Measurements from ENCODE around the gene MOB1B.

The MOB1B gene

DNA sequence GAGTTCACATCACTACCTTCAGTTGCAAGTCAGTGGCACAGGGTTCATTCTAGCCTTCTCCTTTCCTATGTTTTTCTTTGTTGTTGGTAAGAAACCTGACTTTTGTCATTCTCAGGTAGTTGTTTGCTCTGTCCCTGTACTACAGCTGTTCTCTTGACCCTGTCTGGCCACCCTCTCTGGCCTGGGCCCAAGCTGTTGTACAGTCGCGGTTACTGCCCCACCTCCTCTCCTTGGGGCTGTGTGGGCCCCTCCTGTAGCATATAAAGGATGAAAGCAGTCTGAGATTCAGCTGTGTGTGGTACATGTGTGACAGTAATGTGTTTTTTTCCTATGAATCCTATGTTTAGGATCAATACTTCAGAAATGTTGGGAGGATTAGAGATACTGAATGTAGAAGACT lies 12.5 kb downstream of the MOB1B start:
- no peak for DNase-seq (ENCODE audit: low read depth in 2 of 2)

DNA sequence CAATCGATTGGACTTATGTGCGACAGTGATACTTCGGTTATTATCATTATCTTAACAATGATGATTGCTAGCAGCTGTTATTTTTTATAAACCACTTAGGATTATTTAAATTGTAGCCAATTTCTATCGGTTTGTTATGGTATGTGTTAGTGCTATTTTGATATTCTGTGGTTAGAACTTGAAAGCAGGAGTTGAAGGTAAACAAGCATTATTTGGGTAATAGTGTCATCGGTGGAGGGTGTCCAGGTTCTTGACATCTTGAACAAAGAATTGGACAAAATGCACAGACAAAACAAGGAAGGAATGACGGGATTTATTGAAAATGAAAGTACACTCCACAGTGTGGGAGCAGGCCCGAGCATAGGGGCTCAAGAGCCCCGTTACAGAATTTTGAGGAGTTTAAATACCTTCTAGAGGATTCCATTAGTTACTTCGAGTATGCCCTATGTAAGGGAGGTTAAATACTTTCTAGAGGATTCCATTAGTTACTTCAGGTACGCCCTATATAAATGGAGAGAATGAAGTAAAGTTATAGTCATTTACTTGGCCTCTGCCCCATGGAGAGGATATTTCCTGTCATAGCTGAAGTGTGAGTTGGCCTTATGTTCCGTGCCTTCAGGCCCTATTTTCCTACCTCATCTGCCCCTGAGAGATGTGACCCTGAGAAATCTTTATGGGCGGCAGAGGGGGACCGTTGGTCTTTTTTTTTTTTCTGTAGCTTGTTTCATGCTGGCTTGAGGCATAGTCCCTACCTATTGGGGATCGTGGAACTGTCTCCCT lies 13.1 kb downstream of the MOB1B start:
- no peak for DNase-seq (ENCODE audit: low read depth in 2 of 2)

- DNase-seq (ENCODE audit: low read depth in 2 of 2): no peak
Measured at GRCh38 chr4:70915874-70916559, 13.8 kb downstream of the MOB1B start.

GRCh38 chr4:70920592-70920991 lies 18.4 kb downstream of the MOB1B start:
- DNase-seq (ENCODE audit: low read depth in 2 of 2): no peak

GRCh38 chr4:70925418-70925817 lies 23.2 kb downstream of the MOB1B start:
- no peak for DNase-seq (ENCODE audit: low read depth in 2 of 2)

GRCh38 chr4:70925899-70926635 lies 23.9 kb downstream of the MOB1B start:
- DNase-seq (ENCODE audit: low read depth in 2 of 2): no peak

DNA sequence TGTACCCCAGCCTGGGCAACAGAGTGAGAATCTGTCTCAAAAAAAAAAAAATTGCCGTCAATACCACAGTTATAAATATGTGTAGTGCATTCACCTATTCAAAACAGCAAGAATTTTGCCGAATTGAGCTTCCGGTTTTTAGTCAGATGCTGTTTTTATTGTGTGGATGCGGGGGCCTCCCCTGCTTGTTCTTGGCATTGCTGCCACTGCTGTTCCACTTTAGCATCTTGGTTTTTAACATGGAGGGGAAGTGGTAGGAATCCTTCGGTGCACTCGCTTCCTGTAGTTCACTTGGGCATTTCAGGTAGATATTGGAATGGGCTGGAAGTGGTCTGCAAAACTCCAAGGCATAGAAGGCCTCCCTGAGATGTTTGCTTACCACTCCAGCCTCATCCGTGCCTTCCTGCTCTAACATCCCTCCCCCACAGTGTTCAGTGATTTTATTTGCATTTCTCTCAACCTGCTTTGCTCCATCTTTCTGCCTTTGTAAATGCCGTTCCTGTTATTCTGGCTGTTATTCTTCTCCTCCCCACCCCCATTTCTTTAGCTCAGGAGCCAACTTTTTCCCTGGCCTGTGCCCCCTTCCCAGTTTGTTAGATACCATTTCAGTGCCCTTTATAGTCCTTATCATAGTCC lies 25.5 kb downstream of the MOB1B start:
- no peak for DNase-seq (ENCODE audit: low read depth in 2 of 2)

DNA sequence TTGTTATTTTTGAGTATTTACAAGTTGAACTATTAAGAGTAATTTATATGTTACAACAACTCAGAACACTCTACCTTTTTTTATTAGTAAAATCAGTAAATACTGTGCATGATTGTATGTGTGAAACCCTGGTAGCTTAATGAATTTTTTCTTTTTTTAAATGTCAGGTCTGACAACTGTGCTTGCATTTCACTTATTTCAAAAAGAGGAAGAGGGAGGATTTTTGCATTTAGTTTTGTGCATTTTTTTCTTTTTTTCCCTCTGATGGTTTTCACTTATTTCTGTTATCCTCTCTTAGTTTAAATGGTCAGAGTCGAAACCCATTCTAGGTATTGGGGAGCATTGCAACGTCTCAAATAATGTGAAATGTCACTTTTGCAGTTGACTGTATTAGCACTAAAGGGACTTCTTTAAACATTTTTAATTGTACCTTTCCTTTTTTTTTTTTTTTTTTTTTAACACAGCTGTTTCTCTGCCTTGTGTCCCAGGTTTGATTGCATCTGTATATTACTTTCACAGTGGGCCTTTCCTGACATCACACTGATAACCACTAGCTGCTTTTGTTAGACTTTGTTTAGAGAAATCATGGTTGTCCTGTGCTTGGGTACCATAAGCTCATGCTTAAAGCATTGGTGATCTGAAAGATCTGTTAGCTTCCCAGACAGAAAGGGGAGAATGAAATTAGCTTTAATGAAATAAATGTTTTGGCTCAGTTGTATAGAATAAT lies 28.5 kb downstream of the MOB1B start:
- no peak for DNase-seq (ENCODE audit: low read depth in 2 of 2)

DNA sequence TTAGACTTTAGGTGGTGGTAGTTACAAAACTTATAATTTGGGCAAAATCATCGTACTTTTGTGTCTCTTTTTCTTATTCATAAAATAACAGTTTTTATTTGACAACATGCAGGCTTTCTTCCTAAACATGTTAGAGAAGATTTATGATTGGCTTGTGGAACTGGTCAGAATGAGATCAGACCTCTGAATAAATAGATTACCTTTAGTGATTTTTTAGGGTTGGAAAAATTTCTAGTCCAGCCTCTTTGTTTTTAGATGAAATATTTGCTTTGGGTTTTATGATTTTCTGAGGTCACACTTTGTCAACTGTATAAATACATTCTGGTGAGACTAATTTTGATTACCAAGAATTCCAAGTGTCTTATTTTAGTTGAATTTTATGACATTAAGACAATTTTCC lies 29.2 kb downstream of the MOB1B start:
- no peak for DNase-seq (ENCODE audit: low read depth in 2 of 2)

- DNase-seq (ENCODE audit: low read depth in 2 of 2): no peak
Measured at GRCh38 chr4:70932984-70933383, 30.8 kb downstream of the MOB1B start.

DNA sequence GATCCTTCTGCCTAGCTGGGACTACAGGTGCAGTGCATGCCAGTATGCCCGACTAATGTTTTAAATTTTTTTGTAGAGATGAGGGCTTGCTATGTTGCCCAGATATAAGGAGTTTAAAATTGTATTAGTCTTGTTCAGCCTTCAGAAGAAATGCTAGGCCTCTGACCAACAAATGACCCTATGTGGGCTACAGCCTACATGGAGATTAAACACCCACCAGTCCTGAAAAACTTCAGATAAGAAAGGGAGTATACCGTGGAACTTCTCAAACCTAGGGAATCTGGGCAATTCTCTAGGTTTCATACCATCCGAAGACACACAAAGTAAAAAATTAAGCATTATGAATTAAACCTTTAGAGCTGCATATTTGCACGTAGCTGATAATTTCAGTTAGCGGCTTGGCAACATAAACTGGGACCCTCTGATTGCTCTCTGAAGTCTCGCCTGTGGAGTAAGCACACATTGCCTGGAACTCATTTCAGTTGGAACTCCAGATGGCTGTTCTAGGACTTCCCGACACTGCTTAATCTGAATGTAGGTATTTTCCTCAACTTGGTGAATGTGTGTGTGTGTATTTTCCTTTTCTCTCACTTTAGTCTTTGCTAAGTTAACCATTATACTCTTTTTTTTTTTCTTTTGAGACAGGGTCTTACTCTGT lies 33.0 kb downstream of the MOB1B start:
- DNase-seq (ENCODE audit: low read depth in 2 of 2): no peak

- no peak for DNase-seq (ENCODE audit: low read depth in 2 of 2)
Measured at GRCh38 chr4:70936200-70936787, 34.1 kb downstream of the MOB1B start.

DNA sequence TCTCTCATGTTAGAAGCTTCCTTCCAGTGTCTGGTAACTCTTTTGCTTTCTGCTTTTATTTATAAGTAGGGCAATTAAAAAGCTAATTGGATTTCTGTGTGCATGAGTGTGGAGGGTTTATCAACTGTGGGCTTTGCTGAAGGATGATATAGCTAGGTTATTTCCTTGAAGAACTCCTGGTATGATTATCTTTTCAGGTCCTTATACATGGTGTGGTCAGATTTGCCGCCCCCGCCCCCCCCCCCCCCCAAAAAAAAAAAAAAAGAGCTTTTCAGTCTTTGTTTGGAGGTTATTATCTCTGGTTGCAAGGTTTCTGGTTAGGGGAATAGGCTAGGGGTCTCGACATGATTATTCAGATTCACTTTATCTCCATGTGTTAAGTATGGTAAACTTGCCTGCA lies 35.9 kb downstream of the MOB1B start:
- no peak for DNase-seq (ENCODE audit: low read depth in 2 of 2)

- DNase-seq (ENCODE audit: low read depth in 2 of 2): no peak
Measured at GRCh38 chr4:70940134-70940533, 38.0 kb downstream of the MOB1B start.

GRCh38 chr4:70943114-70943513 lies 40.9 kb downstream of the MOB1B start:
- DNase-seq (ENCODE audit: low read depth in 2 of 2): no peak

DNA sequence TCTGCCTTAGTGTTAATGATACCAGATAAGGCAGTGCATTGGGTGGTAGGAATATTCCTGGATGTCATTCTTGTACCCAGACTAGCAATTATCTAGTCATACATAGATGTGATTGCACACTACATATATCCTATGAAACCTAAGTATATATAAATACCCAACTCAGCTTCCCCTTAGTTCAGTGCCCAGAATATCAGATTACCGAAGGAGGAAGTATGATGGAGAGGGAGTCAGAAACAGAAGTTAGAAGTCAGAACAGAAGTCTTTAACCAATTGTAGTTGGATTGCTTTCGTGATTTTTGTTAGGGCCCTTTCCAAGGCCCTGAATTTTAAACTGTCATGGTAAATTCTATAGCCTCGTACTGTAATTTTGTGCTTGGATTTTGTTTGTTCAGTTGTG lies 42.9 kb downstream of the MOB1B start:
- DNase-seq (ENCODE audit: low read depth in 2 of 2): no peak

GRCh38 chr4:70945452-70946055 lies 43.4 kb downstream of the MOB1B start:
- DNase-seq (ENCODE audit: low read depth in 2 of 2): no peak

DNA sequence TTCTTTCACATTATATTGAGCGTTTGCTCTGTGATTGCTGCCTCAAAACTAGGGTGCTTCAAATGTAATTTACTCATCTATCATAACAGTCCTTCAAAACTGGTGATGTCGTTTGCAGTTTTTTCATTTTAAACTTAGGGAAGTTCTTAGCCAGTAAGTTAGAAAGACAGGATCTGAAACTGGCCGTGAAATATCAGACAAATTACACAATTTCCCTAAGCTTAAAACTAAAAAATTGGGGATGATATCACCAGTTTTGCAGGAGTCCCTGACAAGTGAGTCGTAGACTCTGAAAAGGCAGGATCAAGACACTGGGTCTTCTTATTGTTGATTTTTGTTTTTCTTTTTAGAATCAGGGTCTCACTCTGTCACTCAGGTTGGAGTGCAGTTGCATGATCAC lies 44.8 kb downstream of the MOB1B start:
- DNase-seq (ENCODE audit: low read depth in 2 of 2): no peak

- DNase-seq (ENCODE audit: low read depth in 2 of 2): no peak
Measured at GRCh38 chr4:70948665-70949260, 46.6 kb downstream of the MOB1B start.

DNA sequence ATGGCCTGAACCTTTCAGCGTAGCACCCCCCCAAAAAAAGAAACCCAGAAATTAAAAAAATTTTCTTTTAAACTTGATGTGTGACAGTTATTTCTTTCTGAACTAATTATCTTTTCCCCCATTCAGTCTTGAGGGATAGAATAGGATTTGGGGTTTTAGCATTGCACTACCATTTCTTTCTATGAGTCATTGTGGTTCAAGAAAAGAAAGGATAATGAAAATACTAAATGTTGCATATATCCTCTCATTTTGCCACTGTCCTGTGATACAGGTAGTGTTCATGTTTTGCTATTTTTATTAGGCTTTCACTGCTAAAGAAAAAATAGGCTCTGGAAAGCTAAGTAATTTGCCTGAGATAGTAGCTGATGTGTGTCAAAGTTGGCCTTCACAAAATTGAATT lies 51.9 kb downstream of the MOB1B start:
- no peak for DNase-seq (ENCODE audit: low read depth in 2 of 2)
